HG03460 (cell line): ENCODE results near the gene RBMS3.

ENCODE experiments used
- ATAC-seq: cut with Tn5 transposase; IDR thresholded peaks from one replicate; pipeline ENCODE4 v1.9.1; 2021; ENCODE audit not compliant: unreplicated experiment

RBMS3 gene

DNA sequence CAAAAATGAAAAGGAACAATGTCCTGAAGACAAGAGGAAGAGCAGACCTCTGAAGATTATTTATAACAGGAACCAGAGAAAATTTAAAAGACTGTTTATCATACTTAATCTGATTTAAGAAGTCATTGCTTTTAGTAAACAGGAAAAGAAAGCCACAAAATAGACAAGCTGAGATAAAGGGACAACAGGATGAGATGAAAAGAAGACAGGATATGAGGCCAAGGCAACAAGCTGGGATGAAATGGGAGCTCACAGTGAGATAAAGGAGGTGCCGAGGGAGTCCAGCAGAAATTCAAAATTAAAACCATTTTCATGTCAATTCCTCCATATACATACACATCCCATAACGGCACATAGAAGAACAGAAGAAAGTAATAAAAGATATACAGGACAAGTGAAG lies 277.0 kb downstream of the RBMS3 start:
- no peak for ATAC-seq

DNA sequence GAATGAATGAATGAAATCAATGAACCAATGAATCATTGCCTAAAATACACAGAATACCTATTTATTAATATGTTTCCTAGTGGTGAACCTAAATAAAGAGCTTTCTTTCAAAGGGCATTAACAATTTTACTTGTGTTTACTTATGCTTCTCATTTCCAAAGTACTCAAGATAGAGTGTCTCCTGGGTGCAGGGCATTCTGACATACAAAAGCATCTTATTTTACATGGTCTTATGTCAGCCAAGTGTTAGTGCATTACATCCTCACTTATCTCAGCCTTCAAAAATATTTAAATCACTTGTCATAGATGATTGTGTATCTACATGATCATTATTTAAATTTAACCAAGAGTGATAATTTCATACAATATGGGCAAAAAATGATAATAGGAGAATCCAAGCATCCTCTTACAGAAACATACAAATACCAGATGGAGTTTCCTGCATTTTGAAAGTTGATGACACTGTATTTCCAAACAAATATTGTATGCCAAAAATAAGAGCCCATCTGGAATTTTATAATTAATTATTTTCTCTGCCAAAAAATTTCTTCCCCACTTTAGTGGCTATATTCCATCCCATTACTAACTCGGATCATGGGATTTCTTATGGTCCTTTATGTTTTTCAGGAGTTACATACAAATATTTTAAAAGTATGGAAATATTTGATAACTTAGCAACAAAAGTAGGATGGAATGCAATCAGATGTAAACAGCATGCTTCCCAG lies 279.0 kb downstream of the RBMS3 start:
- no peak for ATAC-seq

DNA sequence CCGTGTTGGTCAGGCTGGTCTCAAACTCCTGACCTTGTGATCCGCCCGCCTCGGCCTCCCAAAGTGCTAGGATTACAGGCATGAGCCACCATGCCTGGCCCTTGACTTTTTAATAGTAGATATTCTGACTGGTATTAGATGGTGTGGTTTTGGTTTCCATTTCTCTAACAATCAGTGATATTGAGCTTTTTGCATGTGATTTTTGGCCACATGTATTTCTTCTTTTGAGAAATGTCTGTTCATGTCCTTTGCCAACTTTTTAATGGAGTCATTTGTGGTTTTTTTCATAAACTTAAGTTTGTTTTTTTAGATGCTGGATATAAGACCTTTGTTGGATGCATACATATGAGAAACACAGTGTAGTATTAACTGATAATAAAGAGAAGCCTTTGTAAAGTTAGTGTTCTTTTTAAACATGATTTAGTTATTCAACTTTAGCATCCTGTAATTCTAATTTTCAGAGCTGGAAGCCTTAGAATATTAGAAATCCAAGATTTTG lies 280.8 kb downstream of the RBMS3 start:
- no peak for ATAC-seq

DNA sequence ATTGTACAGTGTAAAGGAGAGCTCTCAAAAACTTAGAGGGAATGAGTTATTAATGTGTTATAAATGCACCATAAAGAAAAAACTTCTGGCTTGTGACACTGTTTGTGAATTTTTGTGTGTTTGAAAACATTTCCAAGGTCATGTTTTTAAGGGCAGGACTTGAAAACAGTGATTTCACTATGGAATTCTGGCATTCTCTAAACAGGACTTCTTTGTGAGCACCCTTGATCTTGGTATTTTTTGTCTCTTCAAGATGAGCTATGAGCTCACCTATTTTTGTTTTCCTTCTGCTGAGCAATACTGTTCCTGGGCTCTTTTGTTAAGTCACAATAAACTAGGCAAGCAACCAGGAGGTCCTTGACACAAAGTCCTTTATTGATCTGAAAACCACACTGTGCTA lies 284.4 kb downstream of the RBMS3 start:
- ATAC-seq, result no peak

DNA sequence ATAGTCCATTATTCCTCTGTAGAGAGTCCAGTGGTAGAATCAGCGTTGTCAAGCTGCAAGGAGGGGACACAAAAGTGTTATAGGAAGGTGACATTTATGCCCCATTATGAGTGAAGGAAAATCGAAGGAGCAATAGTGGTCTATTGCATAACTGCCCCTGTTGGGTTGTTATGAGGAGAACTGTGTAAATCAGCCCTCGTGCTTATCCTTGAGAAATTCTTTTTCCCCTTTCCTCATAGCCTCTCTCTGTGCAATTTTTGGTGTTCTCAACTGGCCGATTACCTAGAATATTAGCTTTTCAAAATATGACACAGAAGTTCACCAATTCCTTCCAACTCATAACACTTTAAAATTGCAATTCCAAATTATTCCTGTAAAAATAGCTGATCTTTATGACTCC lies 286.6 kb downstream of the RBMS3 start:
- no peak for ATAC-seq

DNA sequence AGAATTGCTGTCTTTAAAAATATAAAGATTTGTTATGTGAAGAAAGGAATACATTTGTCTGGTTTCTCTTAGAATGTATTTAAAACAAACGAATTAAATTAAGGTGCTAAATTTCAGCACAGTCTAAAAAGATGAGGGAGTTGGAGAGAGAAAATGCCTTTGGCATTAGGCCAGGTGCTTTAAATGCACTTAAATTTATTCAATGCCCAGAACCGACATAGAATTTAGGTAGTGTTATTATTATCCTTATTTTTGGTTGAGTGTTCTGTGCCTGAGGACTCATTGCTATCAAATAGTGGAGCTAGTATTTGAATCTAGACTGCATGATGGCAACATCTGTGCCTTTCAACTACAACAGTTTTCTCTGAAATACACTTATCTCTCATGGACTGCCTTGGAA lies 287.5 kb downstream of the RBMS3 start:
- ATAC-seq, result no peak

DNA sequence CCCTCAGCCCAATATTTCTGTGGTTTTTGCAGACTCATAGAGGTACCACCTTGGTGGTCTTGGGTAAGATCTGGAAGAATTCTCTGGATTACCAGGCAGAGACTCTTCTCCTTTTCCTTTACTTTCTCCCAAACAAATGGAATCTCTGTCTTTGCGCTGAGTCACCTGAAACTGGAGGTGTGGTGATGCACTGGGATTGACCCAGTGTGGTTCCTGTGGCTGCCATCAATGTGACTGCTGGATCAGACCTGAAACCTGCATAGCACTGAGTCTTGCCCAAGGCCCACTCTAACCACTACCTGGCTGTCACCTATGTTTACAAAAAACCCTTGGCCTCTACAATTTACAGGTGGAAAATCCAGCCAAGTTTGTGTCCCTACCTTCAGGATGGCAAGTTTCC lies 295.3 kb downstream of the RBMS3 start:
- ATAC-seq, result no peak

DNA sequence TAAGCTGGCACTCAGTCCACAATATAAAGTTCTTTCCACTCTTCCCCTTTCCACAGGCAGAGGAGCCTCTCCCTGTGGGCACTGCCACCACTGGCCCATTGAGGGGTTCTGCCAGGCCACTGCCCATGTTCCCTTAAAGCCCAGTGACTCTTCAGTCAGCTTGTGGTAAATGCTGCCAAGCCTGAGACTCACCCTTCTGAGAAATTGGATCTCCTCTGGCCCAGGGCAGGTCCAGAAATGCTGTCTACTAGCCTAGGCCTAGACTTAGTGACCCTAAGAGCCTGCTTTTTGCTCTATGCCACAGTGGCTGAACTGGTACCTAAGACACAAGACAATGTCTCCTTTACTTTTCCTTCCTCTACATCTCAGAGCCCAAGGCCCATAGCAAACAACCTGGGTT lies 295.8 kb downstream of the RBMS3 start:
- ATAC-seq, result no peak

DNA sequence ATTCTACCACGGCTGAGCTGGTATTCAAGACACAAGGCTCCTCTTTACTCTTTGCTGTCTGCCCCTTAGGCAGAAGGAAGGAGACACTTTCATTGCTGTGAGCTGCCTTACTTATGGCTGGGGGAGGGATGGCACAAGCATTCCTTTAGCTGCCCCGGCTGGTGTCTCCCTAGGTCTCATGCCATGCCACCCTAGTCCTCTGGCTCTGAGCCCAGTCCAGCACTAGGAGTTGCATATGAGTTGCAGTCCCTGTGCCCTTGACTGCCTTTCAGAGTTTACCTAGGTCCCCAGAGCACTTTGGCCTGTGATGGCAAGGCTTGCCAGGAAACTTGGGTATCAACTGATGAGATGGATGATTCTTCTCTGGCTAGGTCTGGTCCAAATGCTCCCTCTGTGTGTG lies 296.4 kb downstream of the RBMS3 start:
- ATAC-seq, result no peak

DNA sequence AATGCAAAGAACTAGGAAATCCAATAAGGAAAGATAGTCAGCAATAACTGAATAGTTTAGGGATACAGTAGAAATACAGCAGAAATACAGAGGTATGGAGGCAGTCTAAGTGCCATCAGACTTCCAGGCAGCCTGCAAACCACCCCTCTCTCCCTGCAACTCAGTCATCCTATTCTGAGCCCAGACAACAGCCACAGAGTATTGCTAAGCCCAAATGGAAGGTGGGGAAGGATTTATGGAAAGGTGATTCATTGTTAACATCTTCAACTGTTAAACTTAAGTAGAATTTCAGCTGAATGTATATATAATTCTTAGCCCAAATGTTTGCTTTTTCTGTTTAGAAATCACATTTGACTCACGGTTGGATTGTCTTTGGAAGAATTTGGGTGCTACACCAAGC lies 300.4 kb downstream of the RBMS3 start:
- no peak for ATAC-seq

DNA sequence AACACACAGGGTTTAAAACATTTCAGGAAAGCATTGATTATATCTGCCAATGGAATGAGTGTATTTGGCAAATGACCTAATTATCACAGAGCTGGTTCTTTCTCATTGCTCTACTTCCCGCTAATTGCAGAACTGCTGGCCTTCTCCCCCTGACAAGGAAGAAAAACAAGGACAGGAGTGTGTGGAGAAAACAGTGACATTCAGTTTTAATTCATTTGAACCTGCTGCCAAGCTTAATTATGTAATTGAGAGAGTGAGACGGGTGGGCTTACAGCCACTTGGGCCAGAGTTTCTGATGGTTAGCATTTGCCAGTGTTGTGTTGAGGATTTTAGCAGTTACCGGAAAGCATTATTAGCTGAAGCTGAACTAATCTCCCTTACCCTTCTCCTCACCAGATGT lies 301.4 kb downstream of the RBMS3 start:
- no peak for ATAC-seq

DNA sequence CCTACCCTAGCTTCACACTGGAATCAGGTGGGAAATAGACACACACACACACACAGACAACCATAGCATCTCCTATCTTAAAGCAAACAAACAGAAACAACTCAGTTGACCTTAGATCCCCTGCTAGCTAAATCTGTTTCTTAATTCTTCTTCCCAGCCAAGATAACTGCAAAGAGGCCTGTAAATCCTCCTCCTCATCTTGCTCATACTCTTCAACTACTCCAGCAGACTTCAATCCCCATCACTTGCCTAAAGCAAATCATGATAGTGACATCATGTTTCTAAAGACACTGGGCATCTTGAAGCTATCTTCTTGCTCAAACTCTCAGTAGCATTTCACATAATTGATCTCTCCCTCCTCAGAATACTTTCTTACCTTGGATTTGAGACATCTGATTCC lies 303.0 kb downstream of the RBMS3 start:
- ATAC-seq, result no peak

DNA sequence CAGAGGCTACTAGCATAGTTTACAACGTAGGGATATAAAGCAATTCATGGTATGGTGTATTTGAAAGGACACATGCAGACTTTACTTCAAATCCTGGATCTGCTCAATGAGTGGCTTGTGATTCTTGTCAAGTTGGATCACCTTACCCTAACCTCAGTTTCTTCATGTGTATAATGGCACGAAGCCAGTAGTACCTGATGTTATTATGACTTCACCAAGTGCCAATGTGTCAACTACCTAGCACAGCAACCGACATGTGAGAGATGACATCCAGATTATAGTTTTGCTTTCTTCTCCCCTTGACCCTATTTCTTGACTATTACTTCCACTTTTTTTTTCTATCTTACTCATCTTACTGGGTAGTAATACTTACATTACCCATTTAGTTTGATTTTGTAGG lies 304.5 kb downstream of the RBMS3 start:
- no peak for ATAC-seq

DNA sequence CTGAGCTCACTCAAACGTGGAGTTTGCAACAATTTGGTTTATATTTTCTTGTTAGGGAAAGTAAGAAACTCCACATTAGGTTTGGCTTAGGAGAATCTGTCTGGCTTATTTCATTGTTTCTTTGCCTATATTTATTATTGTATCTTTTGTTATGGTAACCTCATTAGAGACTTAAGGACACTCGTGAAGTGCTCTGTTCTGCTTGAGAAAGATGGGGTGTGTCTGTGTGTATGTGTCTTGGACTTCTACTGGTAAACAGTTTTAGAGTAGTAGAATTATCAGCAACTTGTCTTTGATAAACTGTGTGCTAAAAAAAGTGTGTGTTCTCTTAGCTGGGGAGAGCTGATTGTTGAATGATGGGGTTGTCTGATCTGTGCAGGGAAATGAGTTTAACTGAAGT lies 306.5 kb downstream of the RBMS3 start:
- no peak for ATAC-seq

DNA sequence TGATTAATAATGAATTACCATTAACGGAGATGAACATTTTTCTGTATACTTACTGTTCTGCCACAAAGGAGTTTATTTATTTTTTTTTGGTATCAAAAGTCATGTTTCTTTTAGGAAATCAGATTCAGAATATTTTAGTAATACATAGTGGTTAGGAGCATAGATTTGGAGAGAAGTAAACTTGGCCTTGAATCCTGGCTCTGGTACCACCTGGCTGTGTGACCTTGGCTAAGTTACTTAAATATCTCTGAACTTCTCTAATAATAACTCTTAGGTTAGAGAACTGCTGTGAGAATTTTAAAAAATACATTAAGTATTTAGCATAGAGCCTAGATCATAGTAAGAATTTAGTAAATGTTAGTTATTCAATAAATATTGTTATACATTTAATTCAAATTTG lies 309.1 kb downstream of the RBMS3 start:
- ATAC-seq, result no peak

DNA sequence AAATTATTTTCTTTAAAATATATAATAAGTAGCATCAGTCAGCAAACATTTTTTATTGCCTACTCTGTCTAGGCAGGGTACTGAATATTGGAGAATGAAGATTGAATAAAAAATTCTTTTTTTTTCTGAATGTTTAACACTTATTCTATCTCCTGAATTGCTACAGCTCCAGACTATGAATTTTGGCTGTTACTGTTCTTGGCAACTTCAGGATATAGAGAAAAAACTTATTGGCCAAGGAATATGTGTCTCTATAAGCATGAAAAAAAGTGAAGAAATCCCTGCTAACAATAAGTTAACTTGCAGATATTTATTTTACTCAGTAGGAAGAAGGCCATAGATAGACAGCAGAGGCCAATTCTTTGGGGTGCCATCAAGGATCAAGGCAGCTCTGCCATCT lies 309.6 kb downstream of the RBMS3 start:
- no peak for ATAC-seq

DNA sequence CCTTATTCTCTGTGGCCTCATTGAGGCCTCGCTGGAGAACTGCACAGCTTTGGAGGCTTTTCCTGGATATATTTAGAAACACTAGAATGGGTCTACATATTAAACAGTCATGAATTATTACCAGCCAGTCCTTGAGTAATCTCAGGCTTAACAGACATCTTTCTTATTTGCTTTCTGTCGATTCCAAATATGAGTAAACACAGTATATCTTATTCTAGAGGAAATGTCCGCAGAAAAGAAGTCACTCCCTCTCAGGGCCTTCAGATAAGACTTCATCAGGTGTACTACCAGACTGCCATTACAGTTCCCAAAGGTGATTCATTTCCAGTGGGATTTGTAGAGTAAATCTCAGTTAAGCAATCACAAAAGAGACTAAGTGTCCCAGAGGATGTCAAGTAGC lies 310.7 kb downstream of the RBMS3 start:
- ATAC-seq, result no peak

DNA sequence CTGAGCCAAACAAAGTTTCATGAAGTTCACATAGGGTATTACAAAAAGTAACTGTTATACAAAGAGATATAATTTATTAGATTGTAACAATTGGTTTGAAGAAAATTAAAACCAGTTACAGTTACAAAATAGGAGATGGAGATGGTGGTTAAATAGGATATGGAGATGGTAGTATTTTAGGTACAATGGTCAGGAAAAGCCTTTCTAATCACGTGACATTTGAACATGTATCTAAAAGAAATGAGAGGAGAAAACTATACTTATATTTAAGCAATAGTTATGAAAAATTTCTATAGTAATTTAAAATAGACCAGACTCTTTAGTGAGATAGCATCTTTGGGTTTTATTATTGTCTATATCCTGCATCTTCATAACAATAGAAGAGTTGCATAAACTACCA lies 312.9 kb downstream of the RBMS3 start:
- no peak for ATAC-seq

DNA sequence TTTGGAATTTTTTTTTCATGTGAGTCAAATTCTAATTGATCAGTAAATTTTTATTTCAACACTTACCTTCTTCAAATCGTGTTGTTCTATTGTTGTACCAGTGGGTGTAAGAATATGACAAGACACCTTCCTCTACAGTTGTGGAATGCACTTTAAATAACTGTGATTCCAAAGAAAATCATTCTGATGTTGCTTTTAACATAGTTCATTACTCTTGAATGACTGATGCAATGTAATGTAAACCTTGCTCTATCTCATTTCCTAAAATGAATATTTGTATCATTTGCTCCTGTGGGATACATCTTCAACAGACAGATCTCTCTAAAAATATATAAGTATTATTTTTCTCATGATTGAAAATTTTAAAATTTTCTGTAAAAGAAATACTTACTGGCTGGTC lies 313.4 kb downstream of the RBMS3 start:
- no peak for ATAC-seq

DNA sequence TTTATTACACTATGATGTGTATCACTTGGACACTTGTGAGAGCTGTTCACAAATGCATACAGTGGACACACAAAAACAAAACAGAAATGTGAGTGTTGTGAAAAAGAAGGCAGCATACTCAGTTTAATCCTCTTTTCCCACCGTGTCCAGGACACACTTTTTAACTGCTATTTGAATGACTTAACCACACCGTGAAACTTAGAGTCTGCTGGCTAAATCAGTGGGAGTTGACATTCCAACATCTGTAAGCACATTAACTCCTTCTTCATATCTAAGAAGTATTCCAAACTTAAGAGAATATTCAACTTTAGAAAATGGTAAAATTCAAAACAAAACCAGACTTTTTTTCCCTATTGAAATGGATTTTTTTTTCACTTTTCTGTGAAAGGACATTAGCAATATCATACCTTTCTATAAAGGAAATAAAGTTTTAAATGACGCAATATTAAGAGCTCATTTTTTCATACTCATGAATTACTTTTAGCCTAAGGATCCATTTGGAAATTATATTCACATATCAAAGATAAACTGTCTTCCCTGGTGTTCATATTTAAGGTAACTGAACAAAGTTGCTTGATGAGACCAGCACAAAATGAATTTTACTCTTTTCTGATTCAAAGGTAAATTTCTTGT lies 316.6 kb downstream of the RBMS3 start:
- no peak for ATAC-seq

DNA sequence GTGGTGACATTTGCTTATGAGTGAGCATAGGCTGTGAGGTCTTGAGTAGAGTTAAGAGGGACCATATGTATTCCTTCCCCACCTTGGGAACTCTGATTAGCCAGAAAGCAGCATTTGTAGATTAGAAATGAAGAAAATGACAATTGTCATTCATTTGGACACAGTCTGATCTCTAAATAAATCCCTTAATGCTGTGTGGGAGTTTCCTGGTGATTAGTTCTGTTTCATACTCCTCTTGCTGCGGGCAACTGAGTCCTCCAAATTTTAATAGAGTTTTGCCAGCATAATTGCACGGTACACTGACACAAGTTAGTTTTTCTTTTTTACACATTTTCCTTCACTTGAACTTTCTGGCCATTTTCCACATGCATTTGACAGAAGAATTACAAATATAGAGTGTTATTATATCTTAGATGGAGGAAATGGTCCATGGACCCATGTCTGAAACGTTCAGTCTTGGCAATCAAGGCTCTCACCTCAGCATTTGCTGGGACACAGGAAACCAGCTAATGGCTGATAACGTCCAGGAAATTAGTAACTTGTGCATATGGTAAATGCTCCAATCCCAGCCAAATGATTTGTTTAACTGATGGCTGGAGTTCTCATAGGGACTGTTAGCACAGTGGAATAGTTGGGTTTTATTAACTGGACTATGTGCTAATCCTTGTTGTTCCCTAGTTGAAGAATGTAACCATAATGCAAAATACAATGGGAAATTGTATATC lies 321.2 kb downstream of the RBMS3 start:
- no peak for ATAC-seq

DNA sequence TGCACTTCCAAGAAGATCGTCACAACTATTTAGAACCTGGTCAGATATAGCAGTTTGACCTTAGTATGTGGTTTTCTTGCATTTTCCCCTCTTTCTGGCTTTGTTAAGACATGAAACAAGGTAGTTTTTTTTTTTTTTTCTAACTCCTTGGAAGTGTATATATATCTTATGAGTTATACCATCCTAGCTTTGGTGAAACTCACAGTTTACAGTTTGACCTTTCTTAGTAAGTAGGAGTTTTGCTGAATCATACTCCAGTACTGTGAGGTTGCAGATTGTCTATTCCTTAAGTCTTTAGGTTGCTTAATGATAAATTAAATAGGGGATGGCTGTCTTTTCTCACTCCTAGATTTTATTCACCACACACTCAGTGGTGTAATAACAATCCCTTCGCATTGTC lies 325.0 kb downstream of the RBMS3 start:
- no peak for ATAC-seq
